ENCODE data around the gene ROPN1B.

Gene ROPN1B

GRCh38 chr3:125959317-125960065, 9.5 kb upstream of the ROPN1B start:
- no peak for TF ChIP-seq TOX (CRISPR knock-in tag; IDR thresholded peaks at IDR 0.05; ENCODE audit: borderline replicate concordance)
- no peak for TF ChIP-seq ARNTL (CRISPR knock-in tag; IDR thresholded peaks at IDR 0.05; ENCODE audit: borderline replicate concordance, low read depth)
- no peak for TF ChIP-seq PATZ1 (CRISPR knock-in tag; IDR thresholded peaks at IDR 0.05; ENCODE audit: borderline replicate concordance)
- TF ChIP-seq ZNF565 (CRISPR knock-in tag; conservative IDR thresholded peaks at IDR 0.05; ENCODE audit: low read depth) = no peak
- TF ChIP-seq ZNF70 (CRISPR knock-in tag; IDR thresholded peaks at IDR 0.05) = no peak
- no peak for TF ChIP-seq CSDC2 (CRISPR knock-in tag; IDR thresholded peaks at IDR 0.05)
- TF ChIP-seq TSHZ2 (CRISPR knock-in tag; IDR thresholded peaks at IDR 0.05) = no peak
- no peak for TF ChIP-seq CSRNP3 (CRISPR knock-in tag; IDR thresholded peaks at IDR 0.05)
- no peak for TF ChIP-seq POU6F1 (CRISPR knock-in tag; IDR thresholded peaks at IDR 0.05; ENCODE audit: borderline replicate concordance, low read depth)
- no peak for TF ChIP-seq BACH2 (CRISPR knock-in tag; IDR thresholded peaks at IDR 0.05; ENCODE audit: borderline replicate concordance)
- no peak for TF ChIP-seq SNAI2 (CRISPR knock-in tag; IDR thresholded peaks at IDR 0.05)
- TF ChIP-seq TCF4 (CRISPR knock-in tag; IDR thresholded peaks at IDR 0.05; ENCODE audit: borderline replicate concordance) = no peak
- TF ChIP-seq OSR1 (CRISPR knock-in tag; IDR thresholded peaks at IDR 0.05) = no peak
- TF ChIP-seq CREB5 (CRISPR knock-in tag; IDR thresholded peaks at IDR 0.05; ENCODE audit: low read depth) = no peak
- no peak for ATAC-seq

- ATAC-seq = no peak
Measured at GRCh38 chr3:125960066-125960424, 8.9 kb upstream of the ROPN1B start.

More at GRCh38 chr3:125960066-125960424, 8.9 kb upstream of the ROPN1B start:
- no peak for TF ChIP-seq ZFP30 (CRISPR knock-in tag; IDR thresholded peaks at IDR 0.05)
- no peak for TF ChIP-seq TSHZ2 (CRISPR knock-in tag; IDR thresholded peaks at IDR 0.05)
- TF ChIP-seq ZFP3 (CRISPR knock-in tag; IDR thresholded peaks at IDR 0.05) = no peak
- no peak for TF ChIP-seq RARB (CRISPR knock-in tag; IDR thresholded peaks at IDR 0.05)
- TF ChIP-seq PPARA (CRISPR knock-in tag; IDR thresholded peaks at IDR 0.05; ENCODE audit: borderline replicate concordance) = no peak
- TF ChIP-seq TOX (CRISPR knock-in tag; IDR thresholded peaks at IDR 0.05; ENCODE audit: borderline replicate concordance) = no peak
- no peak for TF ChIP-seq ARNTL (CRISPR knock-in tag; IDR thresholded peaks at IDR 0.05; ENCODE audit: borderline replicate concordance, low read depth)
- no peak for TF ChIP-seq CREB5 (CRISPR knock-in tag; IDR thresholded peaks at IDR 0.05; ENCODE audit: low read depth)
- TF ChIP-seq ZNF70 (CRISPR knock-in tag; IDR thresholded peaks at IDR 0.05) = no peak
- no peak for TF ChIP-seq ZNF8 (CRISPR knock-in tag; IDR thresholded peaks at IDR 0.05)
- no peak for TF ChIP-seq CSRNP3 (CRISPR knock-in tag; IDR thresholded peaks at IDR 0.05)

Data from SK-N-SH treated with all-trans-retinoic acid at 6 μM for 48 hours (cell line).